ENCODE data around the gene ADAMTSL3. TPM values are rescaled to one million over a fixed set of nuclear protein-coding genes. Genes with fewer than 3 reads are reported as not detected.

The ADAMTSL3 gene
- polyA plus RNA-seq, 1 of the 3 experiments (the other 2 are of a cell fraction): 0.02 TPM

GRCh38 chr15:83745771-83746170 lies 91.8 kb downstream of the ADAMTSL3 start:
- WGBS (ENCODE audit: low lambda C conversion rate): 0% methylated on average over 1 of the region's 1 CpG

DNA sequence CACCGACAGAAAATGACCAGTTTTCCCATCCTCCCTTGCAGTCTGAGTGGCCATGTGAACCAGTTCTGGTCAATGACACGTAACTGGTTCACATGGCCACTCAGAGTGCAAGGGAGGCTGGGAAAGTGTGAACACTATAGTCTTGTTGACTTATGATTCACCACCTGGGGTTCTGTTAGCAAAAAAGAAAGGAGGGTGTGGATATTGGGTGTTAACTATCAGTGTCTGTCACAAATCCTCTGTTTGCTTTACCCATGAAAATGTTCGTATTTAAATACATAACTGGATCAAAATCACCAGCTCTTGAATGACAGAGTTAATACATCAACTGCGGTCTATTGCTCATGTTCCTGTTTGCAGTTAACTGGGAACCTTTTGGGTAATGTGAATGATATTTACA lies 92.3 kb downstream of the ADAMTSL3 start:
- H3K27ac ChIP-seq (ENCODE audit: low read depth in 2 of 2, low read length in 1 of 2): no peak overlapping the region
- H3K4me3 ChIP-seq (ENCODE audit: low read depth in 2 of 2, low read length in 1 of 2): no peak overlapping the region
- H3K79me2 ChIP-seq (ENCODE audit: insufficient read depth): no peaks in the 10 kb centered on the region
- no peaks in the 10 kb centered on the region for H3F3A ChIP-seq (replicated peaks; ENCODE audit: insufficient read depth)
- ChIA-PET CTCF (no interaction called here), POLR2A (no interaction called here)
- DNase-seq: no peak
- no peak overlapping the region for H2AFZ ChIP-seq (ENCODE audit: low read depth)
- no peaks in the 10 kb centered on the region for H3K4me1 ChIP-seq (ENCODE audit: control insufficient read depth in 1 of 2, insufficient read depth in 2 of 2, low read depth in 1 of 2, low read length in 1 of 2)
- no peak overlapping the region for H3K4me2 ChIP-seq
- 13% methylated on average over 4 of the region's 4 CpGs for WGBS (ENCODE audit: low lambda C conversion rate)
- no peaks in the 10 kb centered on the region for H3K9me2 ChIP-seq
- H4K20me1 ChIP-seq (ENCODE audit: insufficient read depth): no peaks in the 10 kb centered on the region
- TF ChIP-seq IRF3 (IDR thresholded peaks at IDR 0.05; ENCODE audit: low read depth, low read length): no peak
- no peak for TF ChIP-seq YY1 (IDR thresholded peaks at IDR 0.05; ENCODE audit: low read depth)
- TF ChIP-seq GATA2 (CRISPR knock-in tag; IDR thresholded peaks at IDR 0.05): no peak
- TF ChIP-seq FOXM1 (IDR thresholded peaks at IDR 0.05; ENCODE audit: low read depth): no peak
- TF ChIP-seq TEAD4 (IDR thresholded peaks at IDR 0.05; ENCODE audit: borderline replicate concordance, insufficient read depth): no peak
- no peak for TF ChIP-seq GABPA (IDR thresholded peaks at IDR 0.05; ENCODE audit: low read depth)
- no peaks in the 10 kb centered on the region for H3K27me3 ChIP-seq (ENCODE audit: insufficient read depth)
- H3K36me3 ChIP-seq (replicated peaks in 1 of 2; ENCODE audit: control insufficient read depth in 1 of 2, insufficient read depth in 2 of 2, low read length in 1 of 2): no peaks in the 10 kb centered on the region
- H3K9me3 ChIP-seq: no peaks in the 10 kb centered on the region
- no peak overlapping the region for H3K9ac ChIP-seq

More at GRCh38 chr15:83745771-83746170, 91.8 kb downstream of the ADAMTSL3 start:
- TF ChIP-seq SMC3 (IDR thresholded peaks at IDR 0.05; ENCODE audit: low read depth, low read length) (no peak), YY1 (IDR thresholded peaks at IDR 0.05; ENCODE audit: low read depth) (no peak), IRF3 (IDR thresholded peaks at IDR 0.05; ENCODE audit: low read depth, low read length) (no peak), TCF12 (IDR thresholded peaks at IDR 0.05) (no peak), NRF1 (IDR thresholded peaks at IDR 0.05; ENCODE audit: low read depth, low read length) (no peak), RXRA (IDR thresholded peaks at IDR 0.05; ENCODE audit: borderline replicate concordance, low read depth) (no peak), USF2 (IDR thresholded peaks at IDR 0.05; ENCODE audit: borderline replicate concordance, low read depth, low read length) (no peak)
- ChIA-PET CTCF (no interaction called here), POLR2A (no interaction called here)
- Histone ChIP-seq H4K20me1 (ENCODE audit: insufficient read depth) (no peaks in the 10 kb centered on the region), H3K79me2 (ENCODE audit: insufficient read depth) (no peaks in the 10 kb centered on the region), H3K9ac (no peak overlapping the region), H3K9me2 (no peaks in the 10 kb centered on the region), H3K27me3 (ENCODE audit: insufficient read depth) (no peaks in the 10 kb centered on the region), H3K4me3 (ENCODE audit: low read depth in 2 of 2, low read length in 1 of 2) (no peak overlapping the region), H3K9me3 (no peaks in the 10 kb centered on the region), H3K27ac (ENCODE audit: low read depth in 2 of 2, low read length in 1 of 2) (no peak overlapping the region), H3K4me2 (no peak overlapping the region), H3K36me3 (replicated peaks in 1 of 2; ENCODE audit: control insufficient read depth in 1 of 2, insufficient read depth in 2 of 2, low read length in 1 of 2) (no peaks in the 10 kb centered on the region), H2AFZ (ENCODE audit: low read depth) (no peak overlapping the region), H3K4me1 (ENCODE audit: control insufficient read depth in 1 of 2, insufficient read depth in 2 of 2, low read depth in 1 of 2, low read length in 1 of 2) (no peaks in the 10 kb centered on the region), H3F3A (replicated peaks; ENCODE audit: insufficient read depth) (no peaks in the 10 kb centered on the region)
- no peak for DNase-seq

Measured in SK-N-SH (cell line).